UCSD-AML1 (cell line): ENCODE data around the gene RALBP1.
"Not testable (repeated sequence)": the region's sequence is repeated elsewhere in the genome, so short reads cannot be mapped to it uniquely, and the experiment has no call there.

ENCODE experiments used
- DNase-seq: peaks from one replicate; lab custom pipeline; 2025; ENCODE audit not compliant: unreplicated experiment; lab: John Stamatoyannopoulos, UW

Gene RALBP1

GRCh38 chr18:9474983-9475642, at the start of gene RALBP1:
RALBP1 (plus strand) TSS chr18:9475513; CDS start chr18:9513046, 37,533 bp downstream.
- peak; percentile 100 for DNase-seq

GRCh38 chr18:9426753-9427152, 48.6 kb upstream of the RALBP1 start:
- no peak for DNase-seq

GRCh38 chr18:9428301-9428706, 47.0 kb upstream of the RALBP1 start:
- no peak for DNase-seq

- no peak for DNase-seq
These were observed 46.3 kb upstream of the RALBP1 start for GRCh38 chr18:9428862-9429661.

- DNase-seq = no peak
These were observed 45.7 kb upstream of the RALBP1 start for GRCh38 chr18:9429662-9429993.

- DNase-seq = not testable (repeated sequence)
These were observed 45.0 kb upstream of the RALBP1 start for GRCh38 chr18:9430315-9430714.

GRCh38 chr18:9431296-9431695, 44.0 kb upstream of the RALBP1 start:
- DNase-seq = no peak

- not testable (repeated sequence) for DNase-seq
These were observed 42.2 kb upstream of the RALBP1 start for GRCh38 chr18:9433122-9433521.

- DNase-seq = no peak
These were observed 41.6 kb upstream of the RALBP1 start for GRCh38 chr18:9433671-9434121.

GRCh38 chr18:9434122-9434701, 41.1 kb upstream of the RALBP1 start:
- DNase-seq = no peak

- DNase-seq = no peak
These were observed 40.3 kb upstream of the RALBP1 start for GRCh38 chr18:9435041-9435440.

- no peak for DNase-seq
These were observed 38.9 kb upstream of the RALBP1 start for GRCh38 chr18:9436206-9436929.

GRCh38 chr18:9437021-9437437, 38.3 kb upstream of the RALBP1 start:
- no peak for DNase-seq

- no peak for DNase-seq
These were observed 37.6 kb upstream of the RALBP1 start for GRCh38 chr18:9437672-9438071.

GRCh38 chr18:9441061-9441460, 34.3 kb upstream of the RALBP1 start:
- no peak for DNase-seq

- DNase-seq = no peak
These were observed 30.8 kb upstream of the RALBP1 start for GRCh38 chr18:9444549-9444948.

- DNase-seq = no peak
These were observed 28.5 kb upstream of the RALBP1 start for GRCh38 chr18:9446839-9447238.

- DNase-seq = no peak
These were observed 28.0 kb upstream of the RALBP1 start for GRCh38 chr18:9447334-9447733.

- DNase-seq = no peak
These were observed 25.5 kb upstream of the RALBP1 start for GRCh38 chr18:9449600-9450414.

GRCh38 chr18:9450920-9451319, 24.4 kb upstream of the RALBP1 start:
- DNase-seq = not testable (repeated sequence)

GRCh38 chr18:9453283-9453682, 22.0 kb upstream of the RALBP1 start:
- DNase-seq = no peak
